ENCODE data around the gene PHKB. TPM values are rescaled to one million over a fixed set of nuclear protein-coding genes. Genes with fewer than 3 reads are reported as not detected.

The PHKB gene
- total and polyA plus RNA-seq, 2 donors (not counting 1 experiment from before 2014, with no cell fraction given) = 79.0 to 103 TPM

DNA sequence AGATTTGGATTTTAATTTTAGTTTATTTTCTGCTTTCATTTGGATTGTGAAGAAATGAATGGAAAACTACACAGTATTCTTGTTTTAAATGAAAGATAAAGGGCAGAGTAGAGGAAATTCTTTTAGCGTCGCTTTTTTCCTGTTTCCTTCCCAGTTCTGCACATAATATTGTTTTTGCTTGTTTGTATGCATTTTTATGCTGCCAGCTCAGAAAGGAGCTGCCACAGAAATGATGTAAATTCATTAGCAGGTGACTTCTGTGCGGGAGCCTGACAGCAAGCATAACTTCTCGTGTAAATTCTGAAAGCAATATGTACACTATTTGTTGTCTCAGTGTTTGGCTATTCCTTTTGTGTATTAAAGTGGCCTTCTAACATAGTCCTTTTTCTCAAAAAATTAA lies 234.6 kb downstream of the PHKB start:
- no peaks in the 10 kb centered on the region for H3K9me3 ChIP-seq (ENCODE audit: control insufficient read depth, insufficient read depth, low read depth, low read length)
- H3K27me3 ChIP-seq (ENCODE audit: control insufficient read depth, insufficient read depth, low read length) = no peaks in the 10 kb centered on the region
- no peak overlapping the region for H2AFZ ChIP-seq (ENCODE audit: low read length)
- no peak overlapping the region for H3K27ac ChIP-seq (ENCODE audit: insufficient read depth, low read length)
- H4K20me1 ChIP-seq (ENCODE audit: control insufficient read depth, extremely low read depth, insufficient read depth, low read length) = no peaks in the 10 kb centered on the region
- H3K4me2 ChIP-seq (ENCODE audit: extremely low read depth, insufficient read depth, low read length) = no peak overlapping the region
- H3K4me1 ChIP-seq (ENCODE audit: control insufficient read depth, extremely low read depth, insufficient read depth, low read length) = no peaks in the 10 kb centered on the region
- no peaks in the 10 kb centered on the region for H3K79me2 ChIP-seq (ENCODE audit: control insufficient read depth, insufficient read depth, low read length)
- no peak for DNase-seq (ENCODE audit: low read depth in 2 of 2)
- H3K36me3 ChIP-seq (ENCODE audit: control insufficient read depth, insufficient read depth, low read length) = no peaks in the 10 kb centered on the region
- H3K4me3 ChIP-seq (replicated peaks in 1 of 4; ENCODE audit: control extremely low read depth in 1 of 4, insufficient read depth in 1 of 4, low read depth in 3 of 4, low read length in 4 of 4) = no peak overlapping the region
- H3K9ac ChIP-seq (ENCODE audit: insufficient read depth, low read length) = no peak overlapping the region
- TF ChIP-seq EZH2 (IDR thresholded peaks at IDR 0.05; ENCODE audit: low read length, missing control alignments) (no peak), CTCF (conservative IDR thresholded peaks at IDR 0.05 in 1 of 2, IDR thresholded peaks at IDR 0.05 in 1 of 2; ENCODE audit: low read depth in 1 of 2, low read length in 2 of 2) (no peak)

- H3K27ac ChIP-seq (ENCODE audit: insufficient read depth, low read length) = no peak overlapping the region
- no peak for DNase-seq (ENCODE audit: low read depth in 2 of 2)
- H3K36me3 ChIP-seq (ENCODE audit: control insufficient read depth, insufficient read depth, low read length) = no peaks in the 10 kb centered on the region
- no peaks in the 10 kb centered on the region for H3K27me3 ChIP-seq (ENCODE audit: control insufficient read depth, insufficient read depth, low read length)
- no peaks in the 10 kb centered on the region for H3K4me1 ChIP-seq (ENCODE audit: control insufficient read depth, extremely low read depth, insufficient read depth, low read length)
- H3K9ac ChIP-seq (ENCODE audit: insufficient read depth, low read length) = no peak overlapping the region
- H3K4me3 ChIP-seq (replicated peaks in 1 of 4; ENCODE audit: control extremely low read depth in 1 of 4, insufficient read depth in 1 of 4, low read depth in 3 of 4, low read length in 4 of 4) = no peak overlapping the region
- H4K20me1 ChIP-seq (ENCODE audit: control insufficient read depth, extremely low read depth, insufficient read depth, low read length) = no peaks in the 10 kb centered on the region
- no peak overlapping the region for H2AFZ ChIP-seq (ENCODE audit: low read length)
- no peaks in the 10 kb centered on the region for H3K79me2 ChIP-seq (ENCODE audit: control insufficient read depth, insufficient read depth, low read length)
- no peaks in the 10 kb centered on the region for H3K9me3 ChIP-seq (ENCODE audit: control insufficient read depth, insufficient read depth, low read depth, low read length)
- H3K4me2 ChIP-seq (ENCODE audit: extremely low read depth, insufficient read depth, low read length) = no peak overlapping the region
- TF ChIP-seq EZH2 (IDR thresholded peaks at IDR 0.05; ENCODE audit: low read length, missing control alignments) = no peak
- no peak for TF ChIP-seq CTCF (conservative IDR thresholded peaks at IDR 0.05 in 1 of 2, IDR thresholded peaks at IDR 0.05 in 1 of 2; ENCODE audit: low read depth in 1 of 2, low read length in 2 of 2)
These were observed 236.7 kb downstream of the PHKB start for GRCh38 chr16:47697826-47698225.

DNA sequence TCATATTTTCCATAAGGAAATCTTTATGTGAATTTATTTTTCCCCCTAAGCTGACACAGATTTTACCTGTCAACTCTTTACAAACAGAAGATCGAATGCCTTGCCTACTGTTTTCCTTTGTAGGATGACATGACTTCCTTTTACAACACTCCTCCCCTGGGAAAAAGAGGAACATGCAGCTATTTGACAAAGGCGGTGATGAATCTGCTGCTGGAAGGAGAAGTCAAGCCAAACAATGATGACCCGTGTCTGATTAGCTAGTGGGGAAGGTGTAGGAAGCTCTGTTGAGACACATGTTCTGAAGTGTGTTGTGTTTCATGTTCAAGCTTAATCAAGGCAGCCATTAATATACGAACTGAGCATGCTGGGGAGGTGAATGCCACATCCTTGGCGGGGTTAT lies 238.0 kb downstream of the PHKB start:
- no peak overlapping the region for H3K27ac ChIP-seq (ENCODE audit: insufficient read depth, low read length)
- H3K4me3 ChIP-seq (replicated peaks in 1 of 4; ENCODE audit: control extremely low read depth in 1 of 4, insufficient read depth in 1 of 4, low read depth in 3 of 4, low read length in 4 of 4) = no peak overlapping the region
- no peak for DNase-seq (ENCODE audit: low read depth in 2 of 2)
- no peaks in the 10 kb centered on the region for H4K20me1 ChIP-seq (ENCODE audit: control insufficient read depth, extremely low read depth, insufficient read depth, low read length)
- no peak for TF ChIP-seq EZH2 (IDR thresholded peaks at IDR 0.05; ENCODE audit: low read length, missing control alignments)
- TF ChIP-seq CTCF (conservative IDR thresholded peaks at IDR 0.05 in 1 of 2, IDR thresholded peaks at IDR 0.05 in 1 of 2; ENCODE audit: low read depth in 1 of 2, low read length in 2 of 2) = no peak
- no peaks in the 10 kb centered on the region for H3K27me3 ChIP-seq (ENCODE audit: control insufficient read depth, insufficient read depth, low read length)
- H2AFZ ChIP-seq (ENCODE audit: low read length) = no peak overlapping the region
- no peaks in the 10 kb centered on the region for H3K9me3 ChIP-seq (ENCODE audit: control insufficient read depth, insufficient read depth, low read depth, low read length)
- H3K79me2 ChIP-seq (ENCODE audit: control insufficient read depth, insufficient read depth, low read length) = no peaks in the 10 kb centered on the region
- no peak overlapping the region for H3K9ac ChIP-seq (ENCODE audit: insufficient read depth, low read length)
- H3K36me3 ChIP-seq (ENCODE audit: control insufficient read depth, insufficient read depth, low read length) = no peaks in the 10 kb centered on the region
- H3K4me1 ChIP-seq (ENCODE audit: control insufficient read depth, extremely low read depth, insufficient read depth, low read length) = no peaks in the 10 kb centered on the region
- no peak overlapping the region for H3K4me2 ChIP-seq (ENCODE audit: extremely low read depth, insufficient read depth, low read length)
